ENCODE measurements around the gene HRH1. TPM values are rescaled to one million over a fixed set of nuclear protein-coding genes. Genes with fewer than 3 reads are reported as not detected.

Gene HRH1
- total and polyA plus RNA-seq, 9 donors: 3.4 to 24.1 (median 6.0) TPM

GRCh38 chr3:11310258-11310657, 156.0 kb downstream of the HRH1 start:
- H3K27ac ChIP-seq: no peak overlapping the region
- no peak overlapping the region for H3K4me3 ChIP-seq
- 69 to 80% (median 75%) methylated on average over 5 of the region's 5 CpGs for WGBS, 3 donors
- no peak for TF ChIP-seq EP300 (IDR thresholded peaks at IDR 0.05)
- TF ChIP-seq POLR2A (IDR thresholded peaks at IDR 0.05): no peak
- no peak for TF ChIP-seq CTCF (IDR thresholded peaks at IDR 0.05)
- peaks cover 8% of the 10 kb centered on the region for H3K4me1 ChIP-seq (ENCODE audit: insufficient read depth)
- DNase-seq: no peak
- no peaks in the 10 kb centered on the region for H3K9me3 ChIP-seq
- H3K36me3 ChIP-seq: no peaks in the 10 kb centered on the region
- H3K27me3 ChIP-seq: no peaks in the 10 kb centered on the region
- intact Hi-C loops (cut with DNase I): no loop called here

GRCh38 chr3:11312166-11312565, 157.9 kb downstream of the HRH1 start:
- H3K27ac ChIP-seq: no peak overlapping the region
- no peaks in the 10 kb centered on the region for H3K27me3 ChIP-seq
- no peaks in the 10 kb centered on the region for H3K9me3 ChIP-seq
- DNase-seq: no peak
- no peak for TF ChIP-seq EP300 (IDR thresholded peaks at IDR 0.05)
- no peak for TF ChIP-seq CTCF (IDR thresholded peaks at IDR 0.05)
- no peak for TF ChIP-seq POLR2A (IDR thresholded peaks at IDR 0.05)
- 92 to 94% (median 92%) methylated on average over 5 of the region's 5 CpGs for WGBS, 3 donors
- H3K4me1 ChIP-seq (ENCODE audit: insufficient read depth): peaks cover 4% of the 10 kb centered on the region
- H3K36me3 ChIP-seq: no peaks in the 10 kb centered on the region
- intact Hi-C loops (cut with DNase I): no loop called here
- no peak overlapping the region for H3K4me3 ChIP-seq

Small RNA genes within 50 kb of the gene (small RNA-seq; reads per million reads assigned to genes)
- not detected for gene AC083855.1

Other genes with a start within 250 kb of the HRH1 start
- 1 to 10 TPM in 4 of 7 donors, under 1 TPM in 3; 0.23 to 2.2 (median 1.0) TPM for gene SLC6A1, start 161.7 kb upstream of the HRH1 start, total RNA-seq
- 1 to 10 TPM; 1.2 to 3.3 TPM for gene SLC6A1, start 161.7 kb upstream of the HRH1 start, polyA plus RNA-seq
- 10 to 100 TPM; 24.2 to 54.5 (median 37.4) TPM for gene ATG7, start 117.9 kb downstream of the HRH1 start, total RNA-seq
- gene ATG7, start 117.9 kb downstream of the HRH1 start, polyA plus RNA-seq: 10 to 100 TPM; 10.2 to 46.6 TPM

Data from ovary (tissue), 9 donors.